GM21825 (cell line): Measurements from ENCODE around the gene FBXL15.

Experiments used
- ATAC-seq: cut with Tn5 transposase; IDR thresholded peaks from one replicate; pipeline ENCODE4 v1.9.1; 2021; ENCODE audit warnings: mild to moderate bottlenecking, moderate library complexity; ENCODE audit not compliant: unreplicated experiment

The FBXL15 gene

DNA sequence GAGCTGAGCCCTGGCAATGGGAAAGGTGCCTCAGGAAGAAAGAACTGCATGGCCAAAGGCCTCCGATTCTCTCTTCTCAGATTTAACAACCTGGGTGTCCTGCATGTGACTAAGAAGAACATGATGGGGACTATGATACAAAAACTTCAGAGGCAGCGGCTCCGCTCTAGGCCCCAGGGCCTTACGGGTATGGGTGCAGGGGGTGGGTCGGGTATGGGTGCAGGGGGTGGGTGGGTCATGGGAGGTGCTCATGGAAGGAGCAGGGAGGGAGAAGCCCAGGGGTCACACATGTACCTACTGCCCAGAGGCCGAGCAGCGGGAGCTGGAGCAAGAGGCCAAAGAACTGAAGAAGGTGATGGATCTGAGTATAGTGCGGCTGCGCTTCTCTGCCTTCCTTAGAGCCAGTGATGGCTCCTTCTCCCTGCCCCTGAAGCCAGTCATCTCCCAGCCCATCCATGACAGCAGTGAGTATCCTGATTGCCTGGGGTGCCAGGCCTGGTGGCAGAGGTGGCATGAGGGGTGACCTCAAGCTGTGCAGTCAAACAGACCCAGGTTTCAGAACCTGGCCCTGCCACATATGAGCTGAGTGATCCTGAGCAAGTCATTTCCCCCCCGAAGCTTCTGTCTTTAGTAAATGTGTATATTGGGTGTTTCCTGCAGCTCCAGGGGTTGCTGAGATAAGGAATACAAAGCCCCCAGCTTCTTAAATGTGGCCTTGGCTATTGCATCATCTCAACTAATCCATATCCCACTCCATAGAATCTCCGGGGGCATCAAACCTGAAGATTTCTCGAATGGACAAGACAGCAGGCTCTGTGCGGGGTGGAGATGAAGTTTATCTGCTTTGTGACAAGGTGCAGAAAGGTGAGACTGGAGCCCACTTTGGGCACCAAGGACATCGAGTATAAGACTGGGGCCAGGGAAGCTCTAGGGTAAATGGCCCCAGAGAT lies 23.1 kb upstream of the FBXL15 start:
- no peak for ATAC-seq

DNA sequence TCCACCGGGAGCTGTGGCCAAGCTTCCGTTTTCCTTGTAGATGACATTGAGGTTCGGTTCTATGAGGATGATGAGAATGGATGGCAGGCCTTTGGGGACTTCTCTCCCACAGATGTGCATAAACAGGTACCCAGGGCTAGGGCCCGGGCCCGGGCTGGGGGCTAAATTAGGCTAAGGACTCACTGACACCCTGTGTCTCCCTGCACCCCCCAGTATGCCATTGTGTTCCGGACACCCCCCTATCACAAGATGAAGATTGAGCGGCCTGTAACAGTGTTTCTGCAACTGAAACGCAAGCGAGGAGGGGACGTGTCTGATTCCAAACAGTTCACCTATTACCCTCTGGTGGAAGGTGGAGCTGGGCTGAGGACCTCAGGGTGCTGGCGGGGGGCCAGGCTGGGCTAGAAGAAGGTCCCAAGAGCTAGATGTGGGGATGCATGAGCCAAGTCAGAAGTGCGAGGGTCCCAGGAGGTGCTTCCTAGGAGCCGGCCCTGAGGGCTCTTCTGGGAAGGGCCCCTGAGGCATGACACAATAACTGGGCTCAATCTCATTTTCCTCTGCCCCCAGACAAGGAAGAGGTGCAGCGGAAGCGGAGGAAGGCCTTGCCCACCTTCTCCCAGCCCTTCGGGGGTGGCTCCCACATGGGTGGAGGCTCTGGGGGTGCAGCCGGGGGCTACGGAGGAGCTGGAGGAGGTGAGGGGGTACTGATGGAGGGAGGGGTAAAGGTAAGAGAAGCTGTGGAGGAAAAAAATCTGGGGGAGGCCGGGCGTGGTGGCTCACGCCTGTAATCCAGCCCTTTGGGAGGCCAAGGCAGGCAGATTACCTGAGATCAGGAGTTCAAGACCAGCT lies 22.2 kb upstream of the FBXL15 start:
- ATAC-seq, result no peak

DNA sequence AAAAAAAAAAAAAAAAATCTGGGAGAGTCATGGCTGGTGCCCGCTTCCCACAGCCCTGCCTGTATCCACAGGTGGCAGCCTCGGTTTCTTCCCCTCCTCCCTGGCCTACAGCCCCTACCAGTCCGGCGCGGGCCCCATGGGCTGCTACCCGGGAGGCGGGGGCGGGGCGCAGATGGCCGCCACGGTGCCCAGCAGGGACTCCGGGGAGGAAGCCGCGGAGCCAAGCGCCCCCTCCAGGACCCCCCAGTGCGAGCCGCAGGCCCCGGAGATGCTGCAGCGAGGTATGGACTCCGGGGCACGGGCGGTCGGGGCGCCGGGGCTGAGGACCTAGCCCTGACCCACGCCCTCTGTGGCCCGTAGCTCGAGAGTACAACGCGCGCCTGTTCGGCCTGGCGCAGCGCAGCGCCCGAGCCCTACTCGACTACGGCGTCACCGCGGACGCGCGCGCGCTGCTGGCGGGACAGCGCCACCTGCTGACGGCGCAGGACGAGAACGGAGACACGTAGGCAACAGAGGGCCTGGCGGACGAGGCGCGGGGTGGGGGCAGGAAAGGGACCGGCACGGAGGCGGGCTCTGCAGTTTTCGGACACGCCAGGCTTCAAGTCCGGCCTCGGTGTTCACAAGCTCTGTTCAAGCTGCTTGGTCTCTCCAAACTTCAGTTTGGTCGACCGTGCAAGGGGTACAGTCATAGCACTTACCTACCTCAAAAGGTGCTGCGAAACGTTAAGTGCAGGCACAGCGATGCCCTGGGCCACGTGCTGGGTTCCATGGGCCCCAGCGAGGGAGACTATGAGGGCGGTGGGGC lies 21.2 kb upstream of the FBXL15 start:
- ATAC-seq, result peak; percentile 40

DNA sequence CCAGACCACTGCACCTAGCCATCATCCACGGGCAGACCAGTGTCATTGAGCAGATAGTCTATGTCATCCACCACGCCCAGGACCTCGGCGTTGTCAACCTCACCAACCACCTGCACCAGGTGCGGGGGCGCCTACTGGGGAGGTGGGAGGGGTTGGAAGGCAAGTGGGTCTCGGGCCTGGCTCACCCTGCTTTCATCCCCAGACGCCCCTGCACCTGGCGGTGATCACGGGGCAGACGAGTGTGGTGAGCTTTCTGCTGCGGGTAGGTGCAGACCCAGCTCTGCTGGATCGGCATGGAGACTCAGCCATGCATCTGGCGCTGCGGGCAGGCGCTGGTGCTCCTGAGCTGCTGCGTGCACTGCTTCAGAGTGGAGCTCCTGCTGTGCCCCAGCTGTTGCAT lies 20.6 kb upstream of the FBXL15 start:
- ATAC-seq, result no peak

DNA sequence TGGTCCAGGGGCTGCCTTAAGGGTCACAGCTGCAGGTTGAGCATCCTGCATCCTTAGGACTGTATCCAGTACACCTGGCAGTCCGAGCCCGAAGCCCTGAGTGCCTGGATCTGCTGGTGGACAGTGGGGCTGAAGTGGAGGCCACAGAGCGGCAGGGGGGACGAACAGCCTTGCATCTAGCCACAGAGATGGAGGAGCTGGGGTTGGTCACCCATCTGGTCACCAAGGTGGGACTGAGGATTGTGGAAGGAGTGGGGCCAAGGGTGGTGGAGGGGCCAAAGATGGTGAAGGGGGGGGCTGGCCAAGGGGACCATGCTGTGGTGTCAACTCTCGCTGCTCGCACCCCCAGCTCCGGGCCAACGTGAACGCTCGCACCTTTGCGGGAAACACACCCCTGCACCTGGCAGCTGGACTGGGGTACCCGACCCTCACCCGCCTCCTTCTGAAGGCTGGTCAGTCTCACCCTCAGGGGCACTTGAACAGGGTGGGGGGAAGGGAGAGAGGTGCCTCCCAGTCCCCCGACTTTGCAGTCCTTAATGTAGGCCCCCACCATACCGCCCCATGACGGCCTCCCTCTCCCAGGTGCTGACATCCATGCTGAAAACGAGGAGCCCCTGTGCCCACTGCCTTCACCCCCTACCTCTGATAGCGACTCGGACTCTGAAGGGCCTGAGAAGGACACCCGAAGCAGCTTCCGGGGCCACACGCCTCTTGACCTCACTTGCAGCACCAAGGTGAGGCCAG lies 19.9 kb upstream of the FBXL15 start:
- ATAC-seq, result no peak

DNA sequence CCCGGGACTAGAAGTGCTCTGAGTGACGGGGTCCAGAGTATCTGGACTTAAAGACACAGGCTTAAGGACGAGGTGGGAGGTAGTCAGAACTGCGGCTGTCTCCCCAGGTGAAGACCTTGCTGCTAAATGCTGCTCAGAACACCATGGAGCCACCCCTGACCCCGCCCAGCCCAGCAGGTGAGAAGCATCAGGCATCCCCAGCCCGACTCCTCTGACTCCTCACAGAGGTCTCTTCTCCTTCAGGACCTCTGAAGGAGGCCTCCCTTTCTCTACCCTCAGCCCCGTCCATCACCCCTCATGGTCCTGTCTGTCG lies 19.3 kb upstream of the FBXL15 start:
- no peak for ATAC-seq

DNA sequence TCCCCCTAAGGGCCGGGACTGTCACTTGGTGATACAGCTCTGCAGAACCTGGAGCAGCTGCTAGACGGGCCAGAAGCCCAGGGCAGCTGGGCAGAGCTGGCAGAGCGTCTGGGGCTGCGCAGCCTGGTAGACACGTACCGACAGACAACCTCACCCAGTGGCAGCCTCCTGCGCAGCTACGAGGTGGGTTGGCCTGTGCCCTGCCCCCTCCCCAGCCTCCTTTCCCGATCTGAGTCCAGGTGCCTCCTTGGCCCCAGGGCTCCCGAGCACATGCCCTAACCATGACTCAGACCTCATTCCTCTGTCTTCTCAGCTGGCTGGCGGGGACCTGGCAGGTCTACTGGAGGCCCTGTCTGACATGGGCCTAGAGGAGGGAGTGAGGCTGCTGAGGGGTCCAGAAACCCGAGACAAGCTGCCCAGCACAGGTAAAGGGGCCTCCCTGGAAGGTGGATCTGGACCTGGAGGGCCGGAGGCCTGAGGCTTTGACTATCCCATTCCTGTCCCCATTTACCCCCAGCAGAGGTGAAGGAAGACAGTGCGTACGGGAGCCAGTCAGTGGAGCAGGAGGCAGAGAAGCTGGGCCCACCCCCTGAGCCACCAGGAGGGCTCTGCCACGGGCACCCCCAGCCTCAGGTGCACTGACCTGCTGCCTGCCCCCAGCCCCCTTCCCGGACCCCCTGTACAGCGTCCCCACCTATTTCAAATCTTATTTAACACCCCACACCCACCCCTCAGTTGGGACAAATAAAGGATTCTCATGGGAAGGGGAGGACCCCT lies 18.7 kb upstream of the FBXL15 start:
- no peak for ATAC-seq

DNA sequence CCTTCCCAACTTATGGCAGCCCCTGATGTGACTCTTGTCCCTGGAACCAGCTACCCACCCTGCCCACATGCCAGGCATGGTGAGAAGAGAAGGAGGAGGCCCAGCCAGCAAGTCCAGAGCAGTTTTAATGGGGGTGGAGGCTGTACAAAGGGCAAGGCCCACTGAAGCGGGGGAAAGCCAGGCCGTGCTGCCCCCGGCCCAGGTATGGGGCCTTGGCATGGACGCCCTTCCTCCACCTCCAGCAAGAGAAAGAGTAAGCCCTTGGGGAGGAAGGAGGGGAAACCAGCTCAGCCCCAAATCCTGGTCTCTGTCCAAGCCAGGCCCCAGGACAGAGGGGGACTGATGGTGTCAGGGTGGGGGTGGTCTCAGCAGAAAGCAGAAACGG lies 18.1 kb upstream of the FBXL15 start:
- no peak for ATAC-seq

DNA sequence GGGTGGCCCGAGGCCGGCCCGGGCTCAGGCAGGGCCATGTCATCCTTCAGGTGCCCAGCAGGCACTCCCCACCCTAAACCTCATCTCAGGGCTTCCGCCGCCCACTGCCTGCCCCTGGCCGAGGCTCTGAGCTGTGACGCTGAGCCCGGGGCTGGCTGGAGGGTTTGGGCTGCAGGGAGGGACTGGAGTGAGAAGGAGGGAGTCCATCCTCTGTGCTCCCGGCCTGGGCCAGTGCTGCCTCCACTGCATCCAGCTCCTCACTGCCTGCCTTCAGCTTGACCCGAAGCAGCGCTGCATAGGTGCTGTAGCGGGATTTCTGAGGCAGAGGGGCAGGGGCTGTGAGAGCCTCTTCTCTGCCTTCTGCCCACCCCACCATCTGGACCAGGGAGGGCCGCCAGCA lies 17.5 kb upstream of the FBXL15 start:
- no peak for ATAC-seq

DNA sequence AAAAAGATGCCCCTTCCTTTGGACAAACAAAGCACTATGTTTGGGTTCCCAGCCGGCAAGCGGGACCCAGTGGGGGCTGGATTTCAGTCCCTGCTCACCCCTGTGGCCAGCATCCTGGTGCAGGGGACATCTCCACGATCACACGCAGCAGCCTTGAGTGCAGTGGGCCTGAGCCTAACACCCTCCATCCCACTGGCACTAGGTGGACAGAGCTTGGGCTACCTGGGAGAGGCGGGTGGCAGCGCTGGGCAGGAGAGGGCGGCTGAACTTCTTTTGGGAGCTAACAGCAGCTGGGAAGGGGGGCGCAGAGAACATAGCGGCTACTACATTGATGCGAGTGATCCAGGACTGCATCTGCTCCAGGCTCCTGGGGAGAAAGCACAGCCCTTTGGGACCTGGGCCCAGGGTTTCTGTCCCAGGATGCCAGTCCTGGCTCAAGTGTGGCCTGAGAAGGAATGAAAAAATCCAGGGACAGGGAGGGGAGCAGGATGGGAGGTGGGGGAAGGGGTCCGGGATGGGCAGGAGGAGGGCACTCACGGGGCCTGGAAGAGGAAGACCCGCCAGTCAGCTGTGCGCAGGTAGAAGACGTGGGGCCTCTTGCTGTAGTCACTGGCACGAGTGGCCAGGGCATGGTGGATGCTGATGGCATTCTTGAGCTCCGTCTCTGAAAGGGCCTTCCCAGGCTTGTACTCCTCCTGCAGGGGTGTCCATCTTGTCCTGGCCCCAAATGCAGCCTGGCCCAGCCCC lies 16.1 kb upstream of the FBXL15 start:
- no peak for ATAC-seq

DNA sequence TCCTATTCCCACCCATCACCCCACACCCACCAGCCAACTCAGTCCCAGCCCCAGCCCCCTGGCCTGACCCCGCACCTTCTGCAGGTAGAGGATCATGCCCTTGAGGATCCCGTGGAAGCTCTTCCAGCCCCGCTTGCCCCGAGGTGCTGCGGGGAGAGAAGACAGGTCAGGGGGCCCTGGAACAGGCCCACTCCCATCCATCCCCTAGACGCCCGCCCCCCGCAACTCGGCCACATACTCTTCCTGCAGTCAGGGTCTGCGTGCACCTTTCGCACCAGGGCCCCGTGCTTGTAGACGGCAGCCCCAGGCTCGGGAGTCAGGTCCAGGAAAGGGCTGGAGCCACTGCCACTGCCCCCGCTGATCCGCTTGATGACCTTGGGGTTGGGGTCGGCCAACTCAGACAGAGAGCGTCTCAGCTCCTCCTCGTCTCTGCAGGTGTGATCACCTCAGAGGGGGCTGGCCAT lies 15.5 kb upstream of the FBXL15 start:
- ATAC-seq, result no peak

DNA sequence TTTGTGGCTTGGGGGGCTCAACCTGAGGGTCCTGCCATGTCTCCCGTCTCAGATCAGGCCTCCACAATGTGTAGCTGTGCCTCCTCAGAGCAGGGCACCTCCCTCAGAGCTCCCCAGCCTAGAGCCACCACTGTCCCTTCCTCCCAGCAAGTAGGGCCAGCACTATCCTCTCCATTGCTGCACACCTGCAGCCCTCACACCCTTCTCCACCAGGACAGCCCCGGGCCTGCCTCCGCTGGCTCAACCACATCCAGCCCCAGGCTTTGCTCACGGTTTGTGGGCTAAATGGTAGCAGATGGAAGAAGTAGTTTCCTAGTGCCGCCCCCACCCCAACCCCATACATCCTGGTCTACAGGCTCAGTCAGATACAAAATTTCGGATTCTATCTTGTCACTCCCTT lies 15.0 kb upstream of the FBXL15 start:
- no peak for ATAC-seq

DNA sequence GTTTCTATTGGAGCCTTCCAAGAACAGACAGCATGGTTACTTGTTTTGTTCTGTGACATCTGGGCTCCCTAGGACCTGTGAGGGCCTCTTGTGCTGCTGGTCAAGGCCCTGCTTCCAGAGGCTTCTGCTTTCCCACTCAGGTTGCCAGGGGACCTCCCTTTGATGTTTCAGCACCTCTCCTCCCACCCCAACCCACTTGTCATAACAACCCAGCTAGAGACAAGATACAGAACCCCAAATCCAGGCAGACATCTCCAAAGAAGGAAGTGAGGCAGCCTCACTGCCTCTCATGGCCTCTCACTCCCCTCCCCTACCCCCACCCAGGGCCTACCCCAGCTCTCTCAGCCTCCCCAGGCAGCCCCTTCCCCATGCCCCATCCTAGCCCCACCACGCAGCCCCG lies 13.8 kb upstream of the FBXL15 start:
- ATAC-seq, result no peak

DNA sequence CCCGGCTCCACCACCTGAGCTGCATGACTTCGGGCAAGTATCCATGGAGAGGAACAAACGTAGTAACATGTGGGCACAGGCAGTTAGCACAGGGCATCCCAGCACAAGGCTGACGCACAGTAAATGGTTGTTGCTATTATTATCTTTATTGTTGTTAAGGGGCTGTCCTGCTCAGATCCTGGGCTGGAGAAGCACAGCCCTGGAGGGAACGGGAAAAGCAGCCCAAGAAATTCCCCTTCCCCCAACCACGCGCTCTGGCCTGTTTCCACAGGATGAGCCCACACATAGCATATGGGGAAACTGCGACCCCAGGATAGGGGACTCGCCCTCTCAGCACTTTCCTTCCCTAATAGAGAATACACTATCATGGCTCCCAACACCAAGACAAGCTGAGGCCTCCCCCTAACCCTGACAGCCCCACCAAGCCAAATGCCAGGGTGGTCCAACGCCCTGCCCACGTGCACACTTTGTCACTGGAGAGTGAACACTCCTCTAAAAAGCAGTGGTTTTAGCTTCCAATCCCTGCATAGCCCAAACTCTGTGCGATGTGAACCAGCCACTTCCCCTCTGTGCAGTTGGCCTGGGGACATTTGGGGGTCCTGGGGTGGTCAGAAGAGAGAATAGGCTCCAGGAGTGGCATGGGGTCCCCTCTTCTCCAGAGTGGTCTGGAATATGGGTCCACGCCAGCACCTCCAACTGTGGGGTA lies 13.1 kb upstream of the FBXL15 start:
- ATAC-seq, result no peak

DNA sequence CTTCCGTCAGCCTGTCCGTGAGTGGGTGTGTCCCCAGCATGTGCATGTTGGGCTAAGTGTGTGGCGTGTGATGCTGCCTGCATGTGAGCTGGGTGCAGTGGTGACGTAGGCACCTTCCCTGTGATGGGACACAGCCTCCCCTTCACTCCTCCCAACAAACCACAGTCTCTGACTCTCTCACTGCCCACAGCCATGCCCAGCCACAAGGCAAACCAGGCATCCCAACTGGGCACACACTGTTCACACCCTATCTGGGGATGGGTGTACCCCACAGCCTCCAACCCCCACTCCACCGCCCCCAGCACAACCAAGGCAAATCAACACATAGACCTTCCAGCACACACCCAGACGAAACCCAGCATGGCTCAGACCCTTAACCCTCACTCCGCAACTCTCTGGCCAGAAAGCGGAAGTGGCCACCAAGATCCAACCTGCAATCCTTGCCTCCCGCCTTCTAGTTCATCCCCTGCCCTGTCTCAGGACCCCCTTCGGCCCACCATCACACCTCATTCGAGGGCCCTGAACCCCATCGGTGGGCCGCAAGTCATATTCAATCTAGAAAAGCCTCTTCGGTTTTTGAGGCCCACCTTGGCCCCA lies 12.4 kb upstream of the FBXL15 start:
- no peak for ATAC-seq

DNA sequence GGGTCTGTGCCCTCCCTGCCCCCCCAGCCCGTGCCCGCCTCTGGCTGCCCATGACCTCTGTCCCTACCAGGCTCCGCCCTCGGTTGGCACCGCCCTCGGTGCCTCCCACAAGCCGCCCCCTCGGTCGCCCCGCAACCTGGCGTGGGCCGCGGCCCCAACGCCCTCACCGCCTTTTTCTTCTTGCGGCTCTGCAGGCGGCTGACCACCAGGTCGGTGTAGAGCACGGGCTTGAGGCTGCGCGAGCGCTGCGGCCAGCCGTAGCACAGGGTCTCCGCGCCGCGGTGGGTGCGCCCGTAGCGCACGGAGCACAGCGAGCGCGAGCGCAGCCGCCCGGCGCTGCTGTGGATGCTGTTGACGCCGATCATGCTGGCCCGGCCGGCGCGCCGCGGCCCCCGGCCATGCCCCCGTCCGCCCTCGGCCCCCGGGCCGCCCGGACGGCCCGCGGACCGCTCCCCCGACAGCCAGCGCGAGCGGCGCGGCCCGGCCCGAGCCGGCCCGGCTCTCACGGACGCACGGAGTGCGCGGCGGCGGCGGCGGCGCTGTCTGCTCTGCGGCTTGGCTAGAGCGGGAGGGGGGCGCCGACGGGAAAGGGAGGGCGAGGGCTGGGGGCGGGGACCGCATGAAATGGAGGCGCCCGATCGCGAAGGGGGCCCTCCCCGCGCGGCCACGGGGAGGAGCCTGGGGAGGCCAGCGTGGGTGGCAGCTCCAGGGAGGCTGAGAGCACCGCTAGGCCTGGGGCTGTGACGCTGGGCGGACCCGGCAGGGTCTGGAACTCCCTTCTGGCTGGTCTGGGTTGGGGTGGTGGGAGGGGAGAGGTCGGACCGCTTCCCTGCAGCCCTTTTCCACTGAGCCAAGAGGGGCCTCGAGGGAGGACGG lies 11.7 kb upstream of the FBXL15 start:
- no peak for ATAC-seq
